PC-9 (cell line): ENCODE data around the gene HTT. TPM values are rescaled to one million over a fixed set of nuclear protein-coding genes. Genes with fewer than 3 reads are reported as not detected.
"Not testable (repeated sequence)": the region's sequence is repeated elsewhere in the genome, so short reads cannot be mapped to it uniquely, and the experiment has no call there.

Experiments used
- BruUV-seq: library from RNA; stranded (reverse); fragments of 400-500 nt; replicated peaks from 2 replicates; lab custom pipeline; 2021; lab: Mats Ljungman, UMichigan
- CTCF ChIA-PET: fragments of 300-600 bp; sonication (Branson Sonifier 250); formaldehyde crosslinking; loops from one replicate; lab custom pipeline; 2022; ENCODE audit warnings: antibody characterized with exemption; lab: Charles Lee
- POLR2A ChIA-PET: fragments of 300-600 bp; sonication (Branson Sonifier 250); formaldehyde crosslinking; loops from one replicate; lab custom pipeline; 2022; ENCODE audit warnings: antibody characterized with exemption; ENCODE audit not compliant: unreplicated experiment; lab: Charles Lee
- DNase-seq, 2 experiments: peaks; one replicate each; pipeline versions ENCODE4 v3.0.0 to v3.0.0-alpha.2; 2015 to 2022; ENCODE audit warnings: mixed read lengths in 1 of 2
- H2AFZ ChIP-seq: fragments of 200-600 bp; sonication (generic); 2 replicates; pipeline ENCODE4 v1.8.1; 2017; ENCODE audit warnings: antibody characterized with exemption
- H3F3A ChIP-seq: fragments of 200-600 bp; sonication (generic); 2 replicates; pipeline ENCODE4 v1.8.1; 2017; ENCODE audit warnings: antibody characterized with exemption, mild to moderate bottlenecking, low read depth; ENCODE audit not compliant: insufficient read depth
- H3K27ac ChIP-seq: fragments of 200-600 bp; sonication (generic); 2 replicates; pipeline ENCODE4 v1.6.1; 2016; ENCODE audit warnings: mixed run types
- H3K27me3 ChIP-seq: fragments of 200-600 bp; sonication (generic); 2 replicates; pipeline ENCODE4 v1.6.1; 2016; ENCODE audit warnings: low read depth, mixed run types; ENCODE audit not compliant: insufficient read depth
- H3K36me3 ChIP-seq: fragments of 200-600 bp; sonication (generic); 2 replicates; pipeline ENCODE4 v1.6.1; 2016; ENCODE audit warnings: low read depth, mixed run types
- H3K4me1 ChIP-seq: fragments of 200-600 bp; sonication (generic); replicated peaks from 2 replicates; pipeline ENCODE4 v1.6.1; 2016; ENCODE audit warnings: mixed run types; ENCODE audit not compliant: insufficient read depth
- H3K4me2 ChIP-seq: fragments of 200-600 bp; sonication (generic); 2 replicates; pipeline ENCODE4 v1.6.1; 2017; ENCODE audit warnings: mixed run types
- H3K4me3 ChIP-seq: fragments of 200-600 bp; sonication (generic); 2 replicates; pipeline ENCODE4 v1.6.1; 2016; ENCODE audit warnings: mixed run types
- H3K79me2 ChIP-seq: fragments of 200-600 bp; sonication (generic); 2 replicates; pipeline ENCODE4 v1.6.1; 2017; ENCODE audit warnings: low read depth, mixed run types
- H3K9me2 ChIP-seq: fragments of 200-600 bp; sonication (generic); 2 replicates; pipeline ENCODE4 v1.8.1; 2017; ENCODE audit warnings: mild to moderate bottlenecking; ENCODE audit not compliant: insufficient read depth
- H3K9me3 ChIP-seq: fragments of 200-600 bp; sonication (generic); 2 replicates; pipeline ENCODE4 v1.8.1; 2016; ENCODE audit warnings: low read depth; ENCODE audit not compliant: insufficient read depth
- H4K20me1 ChIP-seq: fragments of 200-600 bp; sonication (generic); 2 replicates; pipeline ENCODE4 v1.8.1; 2017; ENCODE audit not compliant: insufficient read depth
- EZH2 ChIP-seq: fragments of 200-600 bp; sonication (generic); IDR thresholded peaks from 2 replicates; pipeline ENCODE4 v1.8.0; 2017; ENCODE audit warnings: antibody characterized with exemption, low read depth
- intact Hi-C: fragments of 100-400 bp; cut with micrococcal nuclease; formaldehyde crosslinking; loops from one replicate; pipeline ENCODE4 v1.10.0; 2022; ENCODE audit not compliant: unreplicated experiment
- total RNA-seq: library from RNA; stranded (reverse); gene quantifications from 2 replicates; pipeline ENCODE4 v1.2.3, GENCODE V29; 2021
- TF ChIP-seq, protein P1 (sequence below): fragments of 200-600 bp; sonication (generic); conservative IDR thresholded peaks from 2 replicates; pipeline ENCODE4 v1.6.1; 2017; ENCODE audit warnings: mixed run types, antibody characterized with exemption, mild to moderate bottlenecking, moderate library complexity

The HTT gene
- total RNA-seq, 1 experiment from 2014 or later: 81.7 TPM

DNA sequence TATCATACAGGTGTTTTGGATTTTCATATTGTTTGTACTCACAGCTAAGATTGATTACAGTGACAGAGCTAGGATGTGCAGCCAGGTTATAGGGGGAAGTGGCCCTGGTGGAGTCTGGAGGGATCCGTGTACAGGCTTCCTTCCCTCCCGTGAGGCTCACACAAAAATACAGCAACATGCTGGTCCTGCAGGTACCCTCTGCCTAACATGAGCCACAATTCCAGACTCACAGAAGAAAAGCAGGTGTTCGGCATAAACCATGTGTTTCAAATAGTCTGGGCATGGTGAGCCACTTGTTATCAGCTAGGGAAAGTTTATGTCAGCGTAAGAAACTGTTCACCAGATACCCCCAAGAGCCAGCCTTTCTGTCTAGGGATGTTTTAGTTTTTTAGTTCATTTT lies 82.9 kb downstream of the HTT start:
- no peaks in the 10 kb centered on the region for H3K4me1 ChIP-seq
- intact Hi-C loops: no loop called here
- no peaks in the 10 kb centered on the region for H3F3A ChIP-seq
- DNase-seq: no peak
- H3K9me3 ChIP-seq: no peaks in the 10 kb centered on the region
- BruUV-seq: no TSS peak
- no peak overlapping the region for H2AFZ ChIP-seq
- H3K79me2 ChIP-seq: no peaks in the 10 kb centered on the region
- no peaks in the 10 kb centered on the region for H3K36me3 ChIP-seq
- H3K4me3 ChIP-seq: no peak overlapping the region
- no peak for TF ChIP-seq EZH2
- TF ChIP-seq, protein P1, sequence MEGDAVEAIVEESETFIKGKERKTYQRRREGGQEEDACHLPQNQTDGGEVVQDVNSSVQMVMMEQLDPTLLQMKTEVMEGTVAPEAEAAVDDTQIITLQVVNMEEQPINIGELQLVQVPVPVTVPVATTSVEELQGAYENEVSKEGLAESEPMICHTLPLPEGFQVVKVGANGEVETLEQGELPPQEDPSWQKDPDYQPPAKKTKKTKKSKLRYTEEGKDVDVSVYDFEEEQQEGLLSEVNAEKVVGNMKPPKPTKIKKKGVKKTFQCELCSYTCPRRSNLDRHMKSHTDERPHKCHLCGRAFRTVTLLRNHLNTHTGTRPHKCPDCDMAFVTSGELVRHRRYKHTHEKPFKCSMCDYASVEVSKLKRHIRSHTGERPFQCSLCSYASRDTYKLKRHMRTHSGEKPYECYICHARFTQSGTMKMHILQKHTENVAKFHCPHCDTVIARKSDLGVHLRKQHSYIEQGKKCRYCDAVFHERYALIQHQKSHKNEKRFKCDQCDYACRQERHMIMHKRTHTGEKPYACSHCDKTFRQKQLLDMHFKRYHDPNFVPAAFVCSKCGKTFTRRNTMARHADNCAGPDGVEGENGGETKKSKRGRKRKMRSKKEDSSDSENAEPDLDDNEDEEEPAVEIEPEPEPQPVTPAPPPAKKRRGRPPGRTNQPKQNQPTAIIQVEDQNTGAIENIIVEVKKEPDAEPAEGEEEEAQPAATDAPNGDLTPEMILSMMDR: no peak
- H3K27ac ChIP-seq: no peak overlapping the region
- no peak overlapping the region for H3K4me2 ChIP-seq
- ChIA-PET CTCF (no interaction called here), POLR2A (no interaction called here)
- no peaks in the 10 kb centered on the region for H3K9me2 ChIP-seq
- H4K20me1 ChIP-seq: no peaks in the 10 kb centered on the region
- no peaks in the 10 kb centered on the region for H3K27me3 ChIP-seq

DNA sequence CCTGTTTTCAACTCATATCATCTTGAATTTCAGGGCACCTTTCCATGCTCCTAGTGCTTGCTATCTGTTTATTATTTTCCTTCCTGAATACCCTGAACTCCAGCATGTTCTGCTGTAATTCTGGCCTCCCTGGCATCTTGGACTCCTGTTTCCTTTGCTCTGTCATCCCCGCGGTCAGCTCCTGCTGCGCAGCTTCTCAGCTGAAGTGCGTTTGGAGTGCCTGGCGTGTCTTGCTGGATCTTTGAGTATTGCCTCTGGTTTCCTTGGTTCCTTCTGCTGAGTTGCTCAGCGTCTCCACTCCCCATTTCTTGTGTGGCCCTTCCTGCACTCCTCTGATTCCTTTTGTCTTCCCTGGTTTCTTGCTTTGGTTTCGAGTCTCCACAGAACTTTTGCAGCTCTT lies 84.4 kb downstream of the HTT start:
- H3K4me2 ChIP-seq: no peak overlapping the region
- no peaks in the 10 kb centered on the region for H3K27me3 ChIP-seq
- H3K4me3 ChIP-seq: no peak overlapping the region
- ChIA-PET POLR2A (no interaction called here), CTCF (interaction anchor here (0.6 kb wide), 1 partner anchor 949 kb away, joined by 16 read pairs; no protein-coding TSS in a partner anchor)
- no peaks in the 10 kb centered on the region for H3K9me3 ChIP-seq
- H3K4me1 ChIP-seq: no peaks in the 10 kb centered on the region
- TF ChIP-seq EZH2: no peak
- TF ChIP-seq, protein P1: no peak
- intact Hi-C loops: no loop called here
- H3K27ac ChIP-seq: no peak overlapping the region
- H3F3A ChIP-seq: no peaks in the 10 kb centered on the region
- no peak for DNase-seq
- no TSS peak for BruUV-seq
- no peaks in the 10 kb centered on the region for H3K9me2 ChIP-seq
- no peak overlapping the region for H2AFZ ChIP-seq
- no peaks in the 10 kb centered on the region for H4K20me1 ChIP-seq
- H3K79me2 ChIP-seq: no peaks in the 10 kb centered on the region
- no peaks in the 10 kb centered on the region for H3K36me3 ChIP-seq

DNA sequence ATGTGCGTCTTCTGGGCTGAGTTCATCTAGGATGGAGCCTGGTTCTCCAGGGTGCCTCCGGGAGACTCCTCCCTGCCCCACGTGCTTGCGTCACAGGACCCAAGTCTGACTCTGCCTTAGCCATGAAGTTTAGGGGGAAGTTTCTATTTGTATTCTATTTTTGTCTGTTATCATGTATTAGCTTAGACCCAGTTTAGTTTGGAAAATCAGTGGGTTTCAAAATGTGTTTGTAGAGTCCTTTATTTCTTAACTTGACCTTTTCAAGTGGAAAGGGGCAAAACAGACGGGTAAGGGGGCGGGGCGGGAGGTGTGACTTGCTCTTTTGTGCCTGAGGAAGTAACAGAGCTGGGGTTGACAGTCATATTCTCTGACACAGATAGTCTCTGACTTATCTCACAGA lies 86.0 kb downstream of the HTT start:
- Histone ChIP-seq H3F3A (no peaks in the 10 kb centered on the region), H3K79me2 (no peaks in the 10 kb centered on the region), H3K4me1 (no peaks in the 10 kb centered on the region), H3K27me3 (no peaks in the 10 kb centered on the region), H3K4me3 (no peak overlapping the region), H3K27ac (no peak overlapping the region), H3K9me2 (no peaks in the 10 kb centered on the region), H3K4me2 (no peak overlapping the region), H3K36me3 (no peaks in the 10 kb centered on the region), H4K20me1 (no peaks in the 10 kb centered on the region), H2AFZ (no peak overlapping the region), H3K9me3 (no peaks in the 10 kb centered on the region)
- no TSS peak for BruUV-seq
- ChIA-PET CTCF (no interaction called here), POLR2A (no interaction called here)
- intact Hi-C loops: no loop called here
- no peak for TF ChIP-seq EZH2
- TF ChIP-seq, protein P1: no peak
- DNase-seq: no peak

DNA sequence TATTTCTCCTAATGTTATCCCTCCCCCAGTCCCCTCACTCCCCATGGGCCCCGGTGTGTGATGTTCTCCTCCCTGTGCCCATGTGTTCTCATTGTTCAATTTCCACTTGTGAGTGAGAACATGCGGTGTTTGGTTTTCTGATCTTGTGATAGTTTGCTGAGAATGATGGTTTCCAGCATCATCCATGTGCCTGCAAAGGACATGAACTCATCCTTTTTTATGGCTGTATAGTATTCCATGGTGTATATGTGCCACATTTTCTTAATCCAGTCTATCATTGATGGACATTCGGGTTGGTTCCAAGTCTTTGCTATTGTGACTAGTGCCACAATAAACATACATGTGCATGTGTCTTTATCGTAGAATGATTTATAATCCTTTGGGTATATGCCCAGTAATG lies 86.6 kb downstream of the HTT start:
- H3K4me2 ChIP-seq, H3K79me2 ChIP-seq, H3F3A ChIP-seq, H3K4me3 ChIP-seq, intact Hi-C loops, CTCF ChIA-PET, H3K27ac ChIP-seq, H3K4me1 ChIP-seq, H3K36me3 ChIP-seq, H3K9me2 ChIP-seq, POLR2A ChIA-PET, H3K9me3 ChIP-seq, BruUV-seq, H4K20me1 ChIP-seq, H3K27me3 ChIP-seq, DNase-seq, H2AFZ ChIP-seq: not testable (repeated sequence)

DNA sequence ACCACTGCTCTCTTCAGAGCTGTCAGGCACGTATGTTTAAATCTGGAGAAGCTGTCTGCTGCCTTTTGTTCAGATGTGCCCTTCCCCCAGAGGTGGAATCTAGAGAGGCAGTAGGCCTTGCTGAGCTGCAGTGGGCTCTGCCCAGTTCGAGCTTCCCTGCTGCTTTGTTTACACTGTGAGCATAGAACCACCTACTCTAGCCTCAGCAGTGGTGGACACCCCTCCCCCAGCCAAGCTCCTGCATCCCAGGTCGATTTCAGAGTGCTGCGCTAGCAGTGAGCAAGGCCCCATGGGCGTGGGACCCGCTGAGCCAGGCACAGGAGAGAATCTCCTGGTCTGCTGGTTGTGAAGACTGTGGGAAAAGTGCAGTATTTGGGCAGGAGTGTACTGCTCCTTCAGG lies 92.0 kb downstream of the HTT start:
- H4K20me1 ChIP-seq, H3F3A ChIP-seq, POLR2A ChIA-PET, H3K27ac ChIP-seq, H3K4me3 ChIP-seq, BruUV-seq, H2AFZ ChIP-seq, H3K9me3 ChIP-seq, DNase-seq, intact Hi-C loops, H3K9me2 ChIP-seq, H3K79me2 ChIP-seq, H3K4me2 ChIP-seq, H3K4me1 ChIP-seq, CTCF ChIA-PET, H3K27me3 ChIP-seq, H3K36me3 ChIP-seq: not testable (repeated sequence)
